GM19463 (cell line): ENCODE measurements around the gene ELMOD3.
A peak's percentile ranks its signal among the peaks of the same experiment; 100 is the strongest.

Source experiments
- ATAC-seq: cut with Tn5 transposase; IDR thresholded peaks from one replicate; pipeline ENCODE4 v1.9.1; 2021; ENCODE audit warnings: mild to moderate bottlenecking, moderate library complexity; ENCODE audit not compliant: unreplicated experiment

The ELMOD3 gene

GRCh38 chr2:85422072-85422457 lies 67.5 kb downstream of the ELMOD3 start:
- no peak for ATAC-seq

GRCh38 chr2:85423525-85423924 lies 69.0 kb downstream of the ELMOD3 start:
- no peak for ATAC-seq

DNA sequence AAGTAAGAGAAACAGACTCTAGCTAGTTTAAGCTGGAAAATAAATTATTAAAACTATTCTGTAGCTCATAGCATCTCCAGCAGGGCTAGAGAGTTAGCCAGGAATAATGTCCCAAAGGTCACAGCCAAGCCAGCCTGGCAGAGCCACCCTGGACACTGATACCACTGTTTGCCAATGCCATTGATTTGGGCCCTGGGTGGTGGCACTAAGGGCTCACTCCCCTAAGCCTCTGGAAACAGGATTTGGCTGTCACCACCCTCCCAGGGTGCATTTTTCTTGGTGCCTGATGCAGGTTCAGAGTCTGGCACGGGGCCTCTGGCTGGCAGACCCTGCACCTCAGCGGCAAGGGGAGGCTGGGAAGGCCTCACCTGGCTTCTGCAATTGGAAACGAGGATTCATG lies 71.0 kb downstream of the ELMOD3 start:
- ATAC-seq, result no peak

GRCh38 chr2:85427300-85427835 lies 72.8 kb downstream of the ELMOD3 start:
- ATAC-seq, result no peak

DNA sequence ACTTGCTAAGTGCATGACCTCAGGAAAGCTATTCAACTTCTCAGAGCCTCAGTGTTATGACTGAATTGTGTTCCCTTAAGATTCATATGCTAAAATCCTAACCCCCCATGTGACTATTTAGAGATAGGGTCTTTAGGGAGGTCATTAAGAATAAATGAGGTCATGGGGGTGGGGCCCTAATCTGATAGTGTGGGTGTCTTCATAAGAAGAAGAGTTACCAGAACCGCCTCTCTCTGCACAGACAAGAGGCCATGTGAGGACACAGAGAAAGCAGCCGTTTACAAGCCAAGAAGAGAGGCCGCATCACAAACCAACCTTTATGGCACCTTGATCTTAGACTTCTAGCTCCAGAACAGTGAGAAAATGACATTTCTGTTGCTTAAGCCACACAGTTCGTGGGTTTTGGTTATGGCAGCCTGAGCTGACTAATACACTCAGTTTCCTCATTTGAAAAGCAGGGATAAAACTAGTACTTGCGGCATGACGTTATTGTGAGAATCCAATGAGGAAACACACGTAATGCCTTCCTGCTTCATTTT lies 73.8 kb downstream of the ELMOD3 start:
- ATAC-seq, result no peak

- no peak for ATAC-seq
Observed at GRCh38 chr2:85429213-85429923, 74.8 kb downstream of the ELMOD3 start.

DNA sequence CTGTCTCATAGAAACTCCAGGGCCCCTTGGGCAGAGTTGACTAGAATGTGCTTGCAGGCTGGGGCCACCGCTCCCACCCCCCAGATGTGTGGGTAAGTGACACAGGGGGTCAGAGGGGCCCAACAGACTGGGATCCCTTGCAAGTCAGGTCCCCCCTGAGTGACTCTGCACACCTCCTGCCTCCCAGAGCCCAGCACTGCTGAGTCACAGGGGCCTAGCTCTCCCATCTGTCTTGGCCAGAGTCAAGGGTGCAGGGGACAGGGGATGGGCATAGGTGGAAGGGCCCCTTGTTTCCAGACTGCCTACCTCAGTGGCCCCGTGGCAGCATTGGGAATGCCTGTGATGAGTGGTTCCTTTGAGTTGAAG lies 75.3 kb downstream of the ELMOD3 start:
- no peak for ATAC-seq

GRCh38 chr2:85430752-85431569 lies 76.4 kb downstream of the ELMOD3 start:
- ATAC-seq, result no peak

GRCh38 chr2:85431570-85432205 lies 77.1 kb downstream of the ELMOD3 start:
- ATAC-seq, result no peak

DNA sequence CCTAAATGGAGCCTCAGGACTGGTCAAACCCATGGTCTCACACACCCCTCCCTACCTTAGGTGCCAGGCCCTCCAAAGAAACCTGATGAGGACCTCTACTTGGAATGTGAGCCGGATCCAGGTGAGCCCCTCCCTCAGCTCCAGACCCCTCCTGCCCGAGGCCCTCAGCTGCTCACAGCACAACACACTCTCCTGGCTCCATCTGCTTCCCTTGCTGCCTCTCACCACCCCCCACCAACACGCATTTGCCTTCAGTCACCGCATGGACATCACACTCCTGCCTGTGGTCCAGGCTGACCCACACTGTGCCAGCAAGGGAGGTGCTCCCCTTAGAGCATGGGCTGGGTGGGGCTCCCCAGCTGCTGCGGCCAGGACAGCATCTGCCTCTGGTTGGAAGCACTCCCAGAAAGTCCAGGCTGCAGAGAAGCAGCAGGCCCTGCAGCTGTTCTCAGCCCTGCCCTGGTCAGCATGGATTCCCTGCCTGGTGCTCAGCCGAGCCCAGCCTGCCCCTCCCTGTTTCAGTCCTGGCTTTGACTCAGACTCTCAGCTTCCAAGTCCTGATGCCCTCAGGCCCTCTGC lies 79.0 kb downstream of the ELMOD3 start:
- no peak for ATAC-seq

DNA sequence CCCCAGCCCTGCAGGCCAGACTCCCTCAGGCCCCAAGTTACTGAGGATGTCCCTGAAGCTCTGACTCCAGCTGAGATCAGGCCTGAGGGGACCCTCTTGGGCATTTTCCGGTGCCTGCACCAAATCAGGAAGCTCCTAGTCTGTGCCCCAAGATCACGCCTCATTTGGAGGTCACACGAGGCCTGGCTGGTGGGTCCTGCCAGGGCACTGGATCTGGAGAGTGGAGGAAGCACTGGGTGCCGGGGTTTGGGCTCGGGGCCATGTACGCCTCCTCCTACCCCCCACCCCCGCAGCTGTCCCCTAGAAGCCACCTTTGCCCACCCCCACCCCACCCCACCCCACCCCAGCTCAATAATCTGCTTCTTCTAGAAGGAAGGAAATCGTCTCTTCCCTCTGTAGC lies 80.1 kb downstream of the ELMOD3 start:
- ATAC-seq, result no peak

- ATAC-seq, result no peak
Observed at GRCh38 chr2:85435220-85435958, 80.8 kb downstream of the ELMOD3 start.

DNA sequence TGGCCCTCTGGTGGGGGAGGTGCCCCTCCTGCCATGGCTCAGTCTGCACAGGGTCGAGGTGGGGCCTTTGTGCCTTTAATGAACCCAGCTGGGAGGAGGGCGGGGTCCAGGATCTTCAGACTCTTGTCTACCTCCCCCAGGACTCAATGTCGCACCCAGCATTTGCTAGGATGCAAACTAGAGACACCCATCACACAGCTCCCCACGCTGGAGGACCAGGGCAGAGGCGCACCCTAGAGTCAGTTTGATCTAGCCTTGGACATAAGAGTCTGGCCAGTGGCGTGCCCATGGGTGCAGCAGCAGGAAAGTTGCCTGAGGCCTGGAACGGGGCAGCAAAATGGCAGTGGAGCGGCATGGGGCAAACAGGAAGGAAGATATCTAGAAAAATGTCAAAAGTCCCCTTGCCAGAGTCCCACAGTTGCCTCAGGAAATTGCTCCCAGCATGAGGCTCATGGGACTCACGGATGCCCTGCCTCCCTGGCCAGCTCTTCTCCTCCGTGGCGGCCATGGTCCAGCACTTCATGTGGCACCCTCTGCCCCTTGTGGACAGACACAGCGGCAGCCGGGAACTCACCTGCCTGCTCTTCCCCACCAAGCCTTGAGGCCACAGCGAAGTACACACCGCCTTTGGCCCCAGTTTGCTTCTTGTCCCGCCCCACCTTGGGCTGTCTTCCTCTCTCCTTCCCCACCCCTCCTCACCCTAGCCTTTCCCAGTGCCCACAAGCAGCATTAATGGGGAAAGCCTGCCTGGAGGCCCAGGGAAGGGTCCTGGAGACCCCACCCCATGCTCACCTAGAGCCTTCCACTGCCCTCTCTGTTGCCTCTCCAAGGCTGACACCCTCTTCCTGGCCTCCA lies 81.6 kb downstream of the ELMOD3 start:
- ATAC-seq, result no peak

- no peak for ATAC-seq
Observed at GRCh38 chr2:85436836-85437487, 82.4 kb downstream of the ELMOD3 start.

- peak; percentile 92 for ATAC-seq
Observed at GRCh38 chr2:85437488-85438200, 83.1 kb downstream of the ELMOD3 start.

DNA sequence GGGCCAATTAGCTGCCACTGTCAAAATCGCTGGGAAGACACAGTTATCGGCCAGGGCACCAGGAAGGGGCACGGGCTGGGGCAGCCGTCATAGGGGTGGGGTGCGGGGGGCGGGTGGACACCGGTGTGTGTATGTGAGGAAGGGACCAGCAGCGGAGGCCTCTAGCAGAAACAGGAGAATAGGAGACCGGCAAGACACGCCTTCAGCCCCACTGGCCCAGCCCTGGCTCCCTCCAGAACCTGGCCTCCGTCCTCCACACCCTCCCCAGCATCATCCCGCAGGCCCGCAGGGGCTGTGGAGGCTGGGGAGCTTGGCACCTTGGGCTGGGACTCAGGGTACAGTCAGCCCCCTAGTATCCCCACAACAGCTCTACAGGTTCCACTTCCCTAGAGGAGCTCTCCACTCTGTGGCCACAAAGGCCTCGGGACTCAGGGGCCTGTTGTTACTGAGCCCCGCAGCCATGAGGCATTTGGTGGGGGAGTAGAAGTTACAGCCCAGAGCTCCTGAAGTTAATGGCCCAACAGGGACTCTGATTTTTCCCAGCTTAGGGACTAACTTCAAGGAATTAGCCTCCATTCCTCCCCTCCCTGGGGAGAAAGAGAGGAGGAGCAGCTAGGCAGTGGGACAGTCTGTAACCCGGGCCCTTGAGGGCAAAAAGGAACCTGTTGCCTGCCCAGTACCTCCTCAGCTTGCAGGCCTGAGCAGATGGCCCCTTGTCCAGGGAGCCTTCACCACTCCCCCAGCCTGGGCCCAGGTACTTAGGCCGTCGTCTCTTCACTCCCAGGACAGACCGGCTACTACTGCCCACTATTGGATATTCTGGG lies 83.8 kb downstream of the ELMOD3 start:
- ATAC-seq, result peak; percentile 2

DNA sequence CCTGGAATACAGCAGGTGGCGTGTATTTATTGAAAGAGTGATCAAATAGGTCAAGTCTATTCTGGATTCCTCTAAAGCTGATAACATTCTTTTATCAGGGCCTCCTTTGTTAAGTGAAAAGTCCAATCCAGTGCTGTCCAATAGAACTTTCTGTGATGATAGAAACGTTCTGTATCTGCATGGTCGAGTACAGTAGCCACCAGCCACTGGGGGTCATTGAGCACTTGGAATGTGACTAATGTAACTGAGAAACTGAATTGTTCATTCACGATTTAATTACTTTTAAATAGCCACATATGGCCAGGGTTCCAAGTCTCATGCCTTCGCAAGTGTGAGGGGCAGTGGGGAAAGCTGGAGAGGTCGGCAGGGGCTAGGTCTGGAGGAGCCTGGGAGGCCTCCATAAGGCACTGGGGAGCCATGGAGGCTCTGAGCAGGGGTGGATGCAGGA lies 84.5 kb downstream of the ELMOD3 start:
- no peak for ATAC-seq
